CD4-positive, alpha-beta T cell (primary cell): ENCODE measurements around the gene STOM. TPM values are rescaled to one million over a fixed set of nuclear protein-coding genes. Genes with fewer than 3 reads are reported as not detected.

Source experiments
- ATAC-seq: fragments of 200-7000 bp; cut with Tn5 transposase; one replicate; pipeline ENCODE4 v1.10.0; 2022; ENCODE audit warnings: mild to moderate bottlenecking; ENCODE audit not compliant: poor library complexity
- CTCF ChIA-PET: fragments of 350-600 bp; sonication (Branson Sonifier 250); formaldehyde crosslinking; loops from one replicate; lab custom pipeline; 2021; ENCODE audit warnings: antibody characterized with exemption, inconsistent platforms; lab: Charles Lee
- POLR2A ChIA-PET: fragments of 350-600 bp; sonication (Branson Sonifier 250); formaldehyde crosslinking; loops from one replicate; lab custom pipeline; 2021; ENCODE audit warnings: antibody characterized with exemption, inconsistent platforms; lab: Charles Lee
- DNase-seq, 14 experiments: peaks; one replicate each; pipeline ENCODE4 v3.0.0-alpha.2; 2013 to 2020; ENCODE audit warnings: mixed read lengths in 2 of 14
- H3K27ac ChIP-seq, 2 donors: one replicate each; pipeline versions ENCODE4 v1.5.1 to v1.7.0; 2013; ENCODE audit warnings: low read length in 2 of 2, low read depth in 1 of 2, mild to moderate bottlenecking in 1 of 2
- H3K27me3 ChIP-seq, 2 experiments: 1 replicate in 1 of 2; 2 replicates in 1 of 2; pipeline versions ENCODE4 v1.6.1 to v1.7.0; 2013; ENCODE audit warnings: low read length in 2 of 2, control low read depth in 1 of 2, mild to moderate bottlenecking in 1 of 2, moderate library complexity in 1 of 2; ENCODE audit not compliant: insufficient read depth in 2 of 2, control insufficient read depth in 1 of 2
- H3K36me3 ChIP-seq: one replicate; pipeline ENCODE4 v1.6.1; 2013; ENCODE audit warnings: low read length, control low read depth; ENCODE audit not compliant: insufficient read depth
- H3K4me1 ChIP-seq: one replicate; pipeline ENCODE4 v1.6.1; 2013; ENCODE audit warnings: low read length, control low read depth; ENCODE audit not compliant: insufficient read depth
- H3K4me3 ChIP-seq: one replicate; pipeline ENCODE4 v1.5.1; 2013; ENCODE audit warnings: mild to moderate bottlenecking, low read length, moderate library complexity
- H3K9me3 ChIP-seq, 2 experiments: 1 replicate in 1 of 2; 2 replicates in 1 of 2; pipeline versions ENCODE4 v1.6.1 to v1.7.0; 2013; ENCODE audit warnings: low read length in 2 of 2, mild to moderate bottlenecking in 2 of 2, control low read depth in 1 of 2, moderate library complexity in 1 of 2; ENCODE audit not compliant: control insufficient read depth in 1 of 2, insufficient read depth in 1 of 2
- H3K27ac Mint-ChIP-seq: one replicate; pipeline ENCODE4 v1.8.0; 2020; ENCODE audit warnings: mixed read lengths
- H3K27me3 Mint-ChIP-seq: one replicate; pipeline ENCODE4 v1.8.0; 2021; ENCODE audit warnings: mixed read lengths
- H3K36me3 Mint-ChIP-seq: one replicate; pipeline ENCODE4 v1.8.0; 2021; ENCODE audit warnings: low read depth, mixed read lengths
- H3K4me1 Mint-ChIP-seq: one replicate; pipeline ENCODE4 v1.8.0; 2021; ENCODE audit warnings: low read depth, mixed read lengths
- H3K4me3 Mint-ChIP-seq: one replicate; pipeline ENCODE4 v1.8.0; 2020; ENCODE audit warnings: mild to moderate bottlenecking, mixed read lengths
- H3K9me3 Mint-ChIP-seq: one replicate; pipeline ENCODE4 v1.8.0; 2020; ENCODE audit warnings: mixed read lengths
- intact Hi-C, 2 experiments: fragments of 100-400 bp; cut with DNase I in 1 of 2; cut with micrococcal nuclease in 1 of 2; formaldehyde crosslinking; loops; one replicate each; pipeline versions ENCODE4 v1.15.1 to v1.9.0; 2023 to 2025; cut with DNase I, micrococcal nuclease
- total RNA-seq, 174 experiments: library from RNA in 2 of 174; stranded (reverse) in 2 of 174; gene quantifications; one replicate each; pipeline ENCODE4 v1.2.3 and lab custom pipeline; 2021 to 2026
- TF ChIP-seq, protein P1 (sequence below): fragments of 200-600 bp; IDR thresholded peaks from one replicate; pipeline ENCODE4 v1.8.0; 2022; ENCODE audit warnings: antibody characterized with exemption, mild to moderate bottlenecking

The STOM gene
- total RNA-seq, 2 experiments from 2014 or later = 26.1 to 27.9 TPM

DNA sequence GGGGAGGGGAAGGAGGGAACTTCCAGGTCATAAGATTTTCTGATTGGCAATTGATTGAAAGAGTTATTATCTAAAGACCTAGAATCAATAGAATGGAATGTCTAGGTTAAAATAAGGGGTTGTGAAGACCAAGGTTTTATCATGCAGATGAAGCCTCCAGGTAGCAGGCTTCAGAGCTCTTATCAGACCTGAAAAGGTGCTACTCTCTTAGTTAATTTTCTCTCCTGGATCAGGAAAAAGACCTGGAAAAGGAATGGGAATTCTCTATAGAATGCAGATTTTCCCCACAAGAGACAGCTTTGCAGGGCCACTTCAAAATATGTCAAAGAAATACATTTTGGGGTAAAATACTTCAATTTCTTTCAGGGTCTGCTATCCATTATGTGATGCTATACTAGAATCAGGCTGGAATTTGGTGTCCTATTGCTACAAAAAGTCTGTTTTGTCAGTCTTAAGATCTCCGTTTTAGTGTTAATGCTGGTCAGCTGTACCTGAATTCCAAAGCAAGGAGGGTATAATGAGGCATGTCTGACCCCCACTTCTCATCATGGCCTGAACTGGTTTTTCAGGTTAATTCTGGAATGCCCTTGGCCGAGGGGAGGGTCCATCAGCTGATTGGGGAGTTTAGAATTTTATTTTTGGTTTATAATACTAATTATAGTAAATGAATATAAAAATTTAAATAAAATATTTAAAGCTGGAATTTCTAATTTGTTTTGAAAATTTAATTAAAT, 16.6 kb upstream of the STOM start:
- POLR2A ChIA-PET = no interaction called here
- ATAC-seq (no peak), DNase-seq (no peak)
- no peaks in the 10 kb centered on the region for H3K27me3 ChIP-seq
- no peaks in the 10 kb centered on the region for H3K36me3 ChIP-seq
- Mint-ChIP-seq H3K4me1 (no peaks in the 10 kb centered on the region), H3K27ac (no peak overlapping the region), H3K27me3 (peaks cover 3% of the 10 kb centered on the region), H3K4me3 (no peak overlapping the region), H3K36me3 (no peaks in the 10 kb centered on the region), H3K9me3 (no peaks in the 10 kb centered on the region)
- H3K9me3 ChIP-seq = no peaks in the 10 kb centered on the region
- CTCF ChIA-PET = interaction anchor here (2.7 kb wide), 1 partner anchor 66 kb away, joined by 13 read pairs; no protein-coding TSS in a partner anchor
- no peaks in the 10 kb centered on the region for H3K4me1 ChIP-seq
- no peak overlapping the region for H3K4me3 ChIP-seq
- intact Hi-C loops = no loop called here
- TF ChIP-seq, protein P1, sequence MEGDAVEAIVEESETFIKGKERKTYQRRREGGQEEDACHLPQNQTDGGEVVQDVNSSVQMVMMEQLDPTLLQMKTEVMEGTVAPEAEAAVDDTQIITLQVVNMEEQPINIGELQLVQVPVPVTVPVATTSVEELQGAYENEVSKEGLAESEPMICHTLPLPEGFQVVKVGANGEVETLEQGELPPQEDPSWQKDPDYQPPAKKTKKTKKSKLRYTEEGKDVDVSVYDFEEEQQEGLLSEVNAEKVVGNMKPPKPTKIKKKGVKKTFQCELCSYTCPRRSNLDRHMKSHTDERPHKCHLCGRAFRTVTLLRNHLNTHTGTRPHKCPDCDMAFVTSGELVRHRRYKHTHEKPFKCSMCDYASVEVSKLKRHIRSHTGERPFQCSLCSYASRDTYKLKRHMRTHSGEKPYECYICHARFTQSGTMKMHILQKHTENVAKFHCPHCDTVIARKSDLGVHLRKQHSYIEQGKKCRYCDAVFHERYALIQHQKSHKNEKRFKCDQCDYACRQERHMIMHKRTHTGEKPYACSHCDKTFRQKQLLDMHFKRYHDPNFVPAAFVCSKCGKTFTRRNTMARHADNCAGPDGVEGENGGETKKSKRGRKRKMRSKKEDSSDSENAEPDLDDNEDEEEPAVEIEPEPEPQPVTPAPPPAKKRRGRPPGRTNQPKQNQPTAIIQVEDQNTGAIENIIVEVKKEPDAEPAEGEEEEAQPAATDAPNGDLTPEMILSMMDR = no peak
- no peak overlapping the region for H3K27ac ChIP-seq

GRCh38 chr9:121383715-121384114, 13.7 kb upstream of the STOM start:
- Histone ChIP-seq H3K9me3 (no peaks in the 10 kb centered on the region), H3K4me1 (no peaks in the 10 kb centered on the region), H3K36me3 (no peaks in the 10 kb centered on the region), H3K4me3 (no peak overlapping the region), H3K27me3 (no peaks in the 10 kb centered on the region), H3K27ac (no peak overlapping the region)
- POLR2A ChIA-PET = no interaction called here
- Mint-ChIP-seq H3K4me1 (no peaks in the 10 kb centered on the region), H3K27me3 (peaks cover 3% of the 10 kb centered on the region), H3K27ac (no peak overlapping the region), H3K4me3 (no peak overlapping the region), H3K36me3 (no peaks in the 10 kb centered on the region), H3K9me3 (no peaks in the 10 kb centered on the region)
- intact Hi-C loops = no loop called here
- ATAC-seq = no peak
- TF ChIP-seq, protein P1 = no peak
- DNase-seq = no peak
- CTCF ChIA-PET = no interaction called here

DNA sequence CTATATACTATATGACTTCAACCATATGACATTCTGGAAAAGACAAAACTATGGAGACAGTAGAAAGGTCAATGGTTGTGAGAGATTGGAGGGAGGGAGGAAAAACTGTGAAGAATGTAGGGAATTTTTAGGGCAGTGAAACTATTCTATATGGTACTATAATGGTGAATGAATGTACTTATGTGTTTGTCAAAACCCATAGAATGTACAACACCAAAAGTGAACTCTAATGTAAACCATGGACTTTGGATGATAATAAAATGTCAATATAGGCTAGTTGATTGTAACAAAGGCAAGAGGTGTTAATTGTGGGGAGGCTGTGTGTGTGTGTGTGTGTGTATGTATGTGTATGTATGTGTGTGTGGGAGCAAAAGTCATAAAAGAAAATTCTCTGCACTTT, 10.8 kb upstream of the STOM start:
- Mint-ChIP-seq H3K27me3 (peaks cover 3% of the 10 kb centered on the region), H3K27ac (no peak overlapping the region), H3K36me3 (no peaks in the 10 kb centered on the region), H3K4me1 (no peaks in the 10 kb centered on the region), H3K9me3 (peaks cover 3% of the 10 kb centered on the region), H3K4me3 (no peak overlapping the region)
- ATAC-seq (no peak), DNase-seq (no peak)
- intact Hi-C loops = no loop called here
- no peaks in the 10 kb centered on the region for H3K36me3 ChIP-seq
- no peaks in the 10 kb centered on the region for H3K4me1 ChIP-seq
- TF ChIP-seq, protein P1 = no peak
- H3K4me3 ChIP-seq = no peak overlapping the region
- no peak overlapping the region for H3K27ac ChIP-seq
- no peaks in the 10 kb centered on the region for H3K9me3 ChIP-seq
- POLR2A ChIA-PET = no interaction called here
- CTCF ChIA-PET = interaction anchor here (2.8 kb wide), 1 partner anchor 61 kb away, joined by 8 read pairs; no protein-coding TSS in a partner anchor
- H3K27me3 ChIP-seq = no peaks in the 10 kb centered on the region
